ENCODE results near the gene KCNK16. TPM values are rescaled to one million over a fixed set of nuclear protein-coding genes. Genes with fewer than 3 reads are reported as not detected.
A peak's percentile ranks its signal among the peaks of the same experiment; 100 is the strongest.

Gene KCNK16
- polyA plus RNA-seq (2012; ENCODE audit: insufficient read depth, insufficient read length, low read depth) = not detected

DNA sequence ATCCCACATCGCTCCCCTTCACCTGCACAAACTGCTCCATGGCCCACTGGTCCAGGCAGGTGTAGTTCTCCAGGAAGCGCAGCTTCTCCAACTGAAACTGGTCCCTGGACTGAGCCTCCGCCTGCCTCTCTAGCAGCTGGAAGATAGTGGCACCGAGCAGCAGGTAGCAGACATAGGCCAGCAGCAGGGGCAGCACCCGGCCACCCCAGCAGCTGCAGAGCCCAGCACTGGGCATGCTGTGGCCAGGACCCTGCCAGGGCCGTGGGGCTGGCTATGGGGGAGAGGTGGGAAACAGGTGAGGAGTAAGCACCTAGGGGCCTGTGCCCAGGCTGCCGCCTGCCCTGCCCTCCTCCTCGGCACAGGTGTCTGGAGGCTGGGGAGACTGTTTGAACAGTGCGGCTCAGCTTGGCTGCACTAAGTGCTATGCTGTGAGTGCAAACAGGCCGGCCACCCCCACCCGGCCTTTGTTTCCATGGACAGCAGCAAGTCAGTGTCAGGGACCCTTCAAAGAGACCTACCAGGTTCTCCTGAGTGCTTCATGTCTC is at the start of gene KCNK16:
Gene KCNK16 (minus strand): TSS at position 397 of the 545 bp plus-strand sequence. CDS start 162 bp downstream, at position 235.
- no peaks in the 10 kb centered on the region for H3K36me3 ChIP-seq
- H3K4me3 ChIP-seq (ENCODE audit: low read depth, low read length) = no peak within 1 kb of the TSS
- H3K4me1 ChIP-seq = peaks cover 7% of the 10 kb centered on the region; the same call in 1 of the 2 replicates
- no peaks in the 10 kb centered on the region for H3K27me3 ChIP-seq
- TF ChIP-seq, protein P1, sequence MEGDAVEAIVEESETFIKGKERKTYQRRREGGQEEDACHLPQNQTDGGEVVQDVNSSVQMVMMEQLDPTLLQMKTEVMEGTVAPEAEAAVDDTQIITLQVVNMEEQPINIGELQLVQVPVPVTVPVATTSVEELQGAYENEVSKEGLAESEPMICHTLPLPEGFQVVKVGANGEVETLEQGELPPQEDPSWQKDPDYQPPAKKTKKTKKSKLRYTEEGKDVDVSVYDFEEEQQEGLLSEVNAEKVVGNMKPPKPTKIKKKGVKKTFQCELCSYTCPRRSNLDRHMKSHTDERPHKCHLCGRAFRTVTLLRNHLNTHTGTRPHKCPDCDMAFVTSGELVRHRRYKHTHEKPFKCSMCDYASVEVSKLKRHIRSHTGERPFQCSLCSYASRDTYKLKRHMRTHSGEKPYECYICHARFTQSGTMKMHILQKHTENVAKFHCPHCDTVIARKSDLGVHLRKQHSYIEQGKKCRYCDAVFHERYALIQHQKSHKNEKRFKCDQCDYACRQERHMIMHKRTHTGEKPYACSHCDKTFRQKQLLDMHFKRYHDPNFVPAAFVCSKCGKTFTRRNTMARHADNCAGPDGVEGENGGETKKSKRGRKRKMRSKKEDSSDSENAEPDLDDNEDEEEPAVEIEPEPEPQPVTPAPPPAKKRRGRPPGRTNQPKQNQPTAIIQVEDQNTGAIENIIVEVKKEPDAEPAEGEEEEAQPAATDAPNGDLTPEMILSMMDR (IDR thresholded peaks at IDR 0.05; ENCODE audit: low read depth, low read length) = no peak
- no peaks in the 10 kb centered on the region for H3K9me3 ChIP-seq
- DNase-seq = no peak

DNA sequence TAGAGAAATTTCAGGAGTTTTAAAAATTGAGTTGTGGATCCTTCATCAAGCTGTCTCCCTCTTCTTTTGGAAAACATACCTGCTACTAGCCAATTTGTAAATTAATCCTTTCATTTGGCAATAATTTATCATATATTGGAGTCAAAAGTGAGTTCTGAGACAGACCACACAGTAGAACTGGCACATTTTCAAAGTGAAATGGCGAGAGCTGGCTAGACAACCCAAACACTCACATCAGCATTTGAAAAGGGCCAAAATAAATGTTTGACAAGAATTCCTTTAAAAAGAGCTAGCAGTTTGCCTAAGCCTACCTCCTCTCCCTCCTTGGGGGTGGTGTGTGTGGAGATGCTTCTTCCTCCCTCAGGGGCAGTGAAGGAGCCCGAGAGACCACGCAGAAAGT is 47.9 kb upstream of the KCNK16 start:
- no peaks in the 10 kb centered on the region for H3K9me3 ChIP-seq

DNA sequence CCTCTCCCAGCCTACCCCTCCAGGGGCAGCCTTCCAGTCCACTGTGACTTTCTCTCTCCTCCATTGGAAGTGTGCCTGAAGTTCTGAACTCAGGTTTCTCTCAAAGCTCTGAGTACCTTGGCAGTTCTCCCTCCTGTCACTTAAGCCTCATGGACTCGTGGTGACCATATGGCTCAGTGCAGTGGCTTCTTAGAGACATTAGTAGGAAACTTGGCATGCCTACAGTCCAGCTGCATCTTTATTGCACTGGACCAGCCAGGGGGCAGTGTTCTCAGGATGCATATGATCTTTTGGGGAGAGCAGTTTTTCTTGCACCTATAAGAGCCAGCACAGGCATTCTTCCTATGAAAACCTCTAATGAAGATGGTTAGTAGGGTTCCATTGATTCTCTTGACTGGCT is 47.5 kb upstream of the KCNK16 start:
- Histone ChIP-seq H3K9me3 (no peaks in the 10 kb centered on the region), H3K27me3 (no peaks in the 10 kb centered on the region), H3K4me3 (ENCODE audit: low read depth, low read length) (no peak overlapping the region), H3K4me1 (no peaks in the 10 kb centered on the region), H3K36me3 (no peaks in the 10 kb centered on the region)
- DNase-seq = no peak
- TF ChIP-seq, protein P1 (IDR thresholded peaks at IDR 0.05; ENCODE audit: low read depth, low read length) = peak; percentile 31

More for the DNA sequence above, 47.9 kb upstream of the KCNK16 start:
- H3K27me3 ChIP-seq = no peaks in the 10 kb centered on the region
- no peak overlapping the region for H3K4me3 ChIP-seq (ENCODE audit: low read depth, low read length)
- DNase-seq = no peak
- TF ChIP-seq, protein P1 (IDR thresholded peaks at IDR 0.05; ENCODE audit: low read depth, low read length) = no peak
- H3K36me3 ChIP-seq = no peaks in the 10 kb centered on the region
- no peaks in the 10 kb centered on the region for H3K4me1 ChIP-seq

DNA sequence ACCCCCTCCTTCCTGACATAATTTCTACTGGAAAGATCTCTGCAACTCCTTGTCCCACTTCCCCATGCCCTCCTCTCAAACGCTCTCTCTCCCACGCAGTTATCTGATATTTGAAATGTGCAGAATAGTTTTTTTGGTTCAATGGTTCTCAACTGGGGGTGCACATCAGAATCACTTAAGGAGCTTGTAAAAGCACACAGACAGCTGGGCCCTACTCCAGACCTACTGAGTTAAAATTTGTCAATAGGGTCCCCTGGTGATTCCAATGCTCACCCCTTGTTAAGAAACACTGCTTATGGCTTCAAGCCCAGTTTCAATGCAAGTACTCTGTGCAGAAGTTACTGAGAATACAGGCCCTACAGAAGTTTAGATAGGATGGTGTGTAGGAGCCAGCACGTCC is 45.2 kb upstream of the KCNK16 start:
- Histone ChIP-seq H3K27me3 (no peaks in the 10 kb centered on the region), H3K4me3 (ENCODE audit: low read depth, low read length) (no peak overlapping the region)

DNA sequence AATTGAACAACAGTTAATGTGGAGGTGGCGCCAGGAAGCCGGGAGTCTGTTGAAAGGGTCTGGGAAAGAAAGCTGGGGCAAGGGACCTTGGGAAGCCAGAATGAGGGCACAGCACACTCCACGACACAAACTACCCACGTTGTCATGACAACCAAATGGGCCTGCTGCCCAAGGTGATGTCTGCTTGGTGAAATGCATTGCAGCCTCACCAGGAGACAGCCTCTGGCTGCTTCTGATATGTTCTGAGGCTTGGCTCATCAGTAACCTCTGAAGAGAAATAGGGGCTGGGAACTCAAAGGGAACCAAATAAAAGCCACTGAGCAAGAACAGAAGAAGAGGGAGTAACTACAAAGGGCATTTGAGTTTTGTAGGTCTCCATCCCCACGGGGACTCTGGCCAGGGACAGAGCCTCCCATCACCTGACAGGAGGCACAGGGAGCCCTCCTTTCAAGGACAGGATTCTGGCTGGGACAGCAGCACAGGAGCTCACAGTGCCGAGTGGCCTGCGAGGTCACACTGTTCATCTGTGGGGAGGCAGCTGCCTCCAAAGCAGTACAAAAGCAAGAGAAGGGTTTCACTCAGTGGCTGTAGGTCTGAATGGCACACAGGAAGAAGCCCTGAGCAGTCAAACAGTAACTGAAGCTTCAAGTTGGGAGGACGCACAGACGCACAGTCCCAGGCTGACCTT is 44.6 kb upstream of the KCNK16 start:
- no peaks in the 10 kb centered on the region for H3K4me1 ChIP-seq
- no peak overlapping the region for H3K4me3 ChIP-seq (ENCODE audit: low read depth, low read length)
- H3K27me3 ChIP-seq = no peaks in the 10 kb centered on the region
- no peaks in the 10 kb centered on the region for H3K9me3 ChIP-seq
- no peaks in the 10 kb centered on the region for H3K36me3 ChIP-seq
- TF ChIP-seq, protein P1 (IDR thresholded peaks at IDR 0.05; ENCODE audit: low read depth, low read length) = no peak
- peak; percentile 36 for DNase-seq

More for the DNA sequence above, 45.2 kb upstream of the KCNK16 start:
- no peaks in the 10 kb centered on the region for H3K9me3 ChIP-seq
- TF ChIP-seq, protein P1 (IDR thresholded peaks at IDR 0.05; ENCODE audit: low read depth, low read length) = no peak
- no peaks in the 10 kb centered on the region for H3K36me3 ChIP-seq
- H3K4me1 ChIP-seq = no peaks in the 10 kb centered on the region
- DNase-seq = no peak
